HepG2 (cell line): ENCODE measurements around the gene CDH13. TPM values are rescaled to one million over a fixed set of nuclear protein-coding genes. Genes with fewer than 3 reads are reported as not detected.

Experiments
- ATAC-seq: fragments of 200-7000 bp; cut with Tn5 transposase; 3 replicates; pipeline ENCODE4 v1.9.1; 2020; ENCODE audit warnings: mild to moderate bottlenecking, moderate library complexity
- BruUV-seq: library from RNA; stranded (reverse); fragments of 400-500 nt; replicated peaks from 2 replicates; lab custom pipeline; 2021; lab: Mats Ljungman, UMichigan
- CTCF ChIA-PET: fragments of 300-600 bp; formaldehyde crosslinking; extraction: SDS; loops from one replicate; lab custom pipeline; 2021; ENCODE audit warnings: low total read pairs, inconsistent platforms, low intra/inter-chr PET ratio; lab: Yijun Ruan, JAX
- POLR2A ChIA-PET: fragments of 350-600 bp; sonication (Branson Sonifier 250); formaldehyde crosslinking; loops from one replicate; lab custom pipeline; 2020; ENCODE audit warnings: antibody characterized with exemption, inconsistent platforms; lab: Yijun Ruan, JAX
- DNase-seq: peaks from one replicate; pipeline ENCODE4 v3.0.0-alpha.2; 2015; ENCODE audit warnings: low spot score
- FAIRE-seq: peaks from 3 replicates; lab custom pipeline; 2011; peaks lifted over from hg19 to GRCh38; lab: Jason Lieb, UNC
- H2AFZ ChIP-seq: one replicate; pipeline ENCODE4 v1.6.1; 2011; ENCODE audit warnings: low read length, inconsistent platforms
- H3K27ac ChIP-seq: fragments of 300-600 bp; 3 replicates; pipeline ENCODE4 v1.8.0; 2011; ENCODE audit warnings: mixed run types, mild to moderate bottlenecking, mixed read lengths, low read length, inconsistent platforms; ENCODE audit not compliant: insufficient read depth; ENCODE audit errors: extremely low read length
- H3K27me3 ChIP-seq, 2 experiments: fragments of 200-600 bp in 1 of 2; 2 replicates in 1 of 2; 3 replicates in 1 of 2; pipeline versions ENCODE4 v1.6.0 to v1.8.0; 2011; ENCODE audit warnings: low read length in 2 of 2, mild to moderate bottlenecking in 2 of 2, moderate library complexity in 2 of 2, inconsistent platforms in 1 of 2; ENCODE audit not compliant: insufficient read depth in 2 of 2, control insufficient read depth in 1 of 2
- H3K36me3 ChIP-seq, 2 experiments: fragments of 200-600 bp in 1 of 2; replicated peaks in 1 of 2; 2 replicates in 1 of 2; 3 replicates in 1 of 2; pipeline versions ENCODE4 v1.5.1 to v1.8.0; 2011; ENCODE audit warnings: low read length in 2 of 2, inconsistent platforms in 1 of 2; ENCODE audit not compliant: insufficient read depth in 2 of 2, control insufficient read depth in 1 of 2
- H3K4me1 ChIP-seq: 2 replicates; pipeline ENCODE4 v1.5.1; 2012; ENCODE audit warnings: low read length, inconsistent platforms; ENCODE audit not compliant: insufficient read depth
- H3K4me2 ChIP-seq: 2 replicates; pipeline ENCODE4 v1.6.0; 2011; ENCODE audit warnings: low read depth, low read length, inconsistent platforms
- H3K4me3 ChIP-seq, 3 experiments: fragments of 200-600 bp in 1 of 3; sonication (generic), shearing (Covaris generic) in 1 of 3; replicated peaks in 1 of 3; 2 replicates each; pipeline ENCODE4 v1.5.1; 2011 to 2016; ENCODE audit warnings: low read length in 3 of 3, inconsistent platforms in 2 of 3, low read depth in 2 of 3, mild to moderate bottlenecking in 2 of 3, control low read depth in 1 of 3, mixed read lengths in 1 of 3; ENCODE audit not compliant: insufficient read depth in 1 of 3
- H3K79me2 ChIP-seq: one replicate; pipeline ENCODE4 v1.6.1; 2011; ENCODE audit warnings: low read length, inconsistent platforms; ENCODE audit not compliant: insufficient read depth
- H3K9ac ChIP-seq: 2 replicates; pipeline ENCODE4 v1.6.0; 2011; ENCODE audit warnings: mild to moderate bottlenecking, low read depth, low read length, inconsistent platforms; ENCODE audit not compliant: insufficient read depth
- H3K9me3 ChIP-seq: 2 replicates; pipeline ENCODE4 v1.5.1; 2012; ENCODE audit warnings: mild to moderate bottlenecking, low read length
- H4K20me1 ChIP-seq: 2 replicates; pipeline ENCODE4 v1.6.0; 2011; ENCODE audit warnings: inconsistent platforms, mild to moderate bottlenecking, low read length, moderate library complexity; ENCODE audit not compliant: insufficient read depth
- CCAR2 ChIP-seq: fragments of 200-400 bp; formaldehyde crosslinking; optimal IDR thresholded peaks from 2 replicates; pipeline ENCODE3; 2018; ENCODE audit warnings: low read depth, mild to moderate bottlenecking, low read length, moderate library complexity
- EZH2 ChIP-seq: conservative IDR thresholded peaks from 2 replicates; pipeline ENCODE4 v1.6.1; 2012; ENCODE audit warnings: mild to moderate bottlenecking, low read depth, low read length, moderate library complexity
- GTF2F1 ChIP-seq: fragments of 150-350 bp; IDR thresholded peaks from 2 replicates; pipeline ENCODE4 v1.6.1; 2014; ENCODE audit warnings: low read length
- NAIF1 ChIP-seq: sonication (generic); formaldehyde crosslinking; IDR thresholded peaks from 2 replicates; pipeline ENCODE4 v1.5.0; 2020; ENCODE audit warnings: mild to moderate bottlenecking, missing genetic modification reagents, borderline replicate concordance
- RAD21 ChIP-seq: fragments of 450-650 bp; formaldehyde crosslinking; IDR thresholded peaks from 2 replicates; pipeline ENCODE4 v1.5.0; 2020; ENCODE audit warnings: mild to moderate bottlenecking
- RORA ChIP-seq: sonication (generic); formaldehyde crosslinking; IDR thresholded peaks from 2 replicates; pipeline ENCODE4 v1.5.0; 2020; ENCODE audit warnings: mild to moderate bottlenecking, missing genetic modification reagents, moderate library complexity
- SMAD1 ChIP-seq: sonication (generic); formaldehyde crosslinking; IDR thresholded peaks from 2 replicates; pipeline ENCODE4 v1.4.0; 2020; ENCODE audit warnings: missing genetic modification reagents, low read depth, mild to moderate bottlenecking, borderline replicate concordance
- SRSF4 ChIP-seq: fragments of 200-400 bp; formaldehyde crosslinking; IDR thresholded peaks from one replicate; pipeline ENCODE4 v1.6.1; 2018; ENCODE audit warnings: mild to moderate bottlenecking, low read depth, low read length, moderate library complexity; ENCODE audit not compliant: poor library complexity, severe bottlenecking
- SUZ12 ChIP-seq: fragments of 150-350 bp; IDR thresholded peaks from 2 replicates; pipeline ENCODE4 v1.6.1; 2014; ENCODE audit warnings: low read depth, low read length
- TMF1 ChIP-seq: sonication (generic); formaldehyde crosslinking; IDR thresholded peaks from 2 replicates; pipeline ENCODE4 v1.8.1; 2022; ENCODE audit warnings: low read depth, missing genetic modification reagents
- ZNF256 ChIP-seq: sonication (generic); formaldehyde crosslinking; conservative IDR thresholded peaks from 2 replicates; pipeline ENCODE4 v1.4.0; 2020; ENCODE audit warnings: missing genetic modification reagents
- ZNF543 ChIP-seq: sonication (generic); formaldehyde crosslinking; IDR thresholded peaks from 2 replicates; pipeline ENCODE4 v1.4.0; 2020; ENCODE audit warnings: mild to moderate bottlenecking, missing genetic modification reagents
- ZNF547 ChIP-seq: sonication (generic); formaldehyde crosslinking; IDR thresholded peaks from 2 replicates; pipeline ENCODE4 v1.5.1; 2020; ENCODE audit warnings: mild to moderate bottlenecking, missing genetic modification reagents
- ZNF629 ChIP-seq: sonication (generic); formaldehyde crosslinking; conservative IDR thresholded peaks from 2 replicates; pipeline ENCODE4 v1.5.0; 2020; ENCODE audit warnings: missing genetic modification reagents
- ZNF777 ChIP-seq: sonication (generic); formaldehyde crosslinking; IDR thresholded peaks from 2 replicates; pipeline ENCODE4 v1.4.0; 2020; ENCODE audit warnings: missing genetic modification reagents
- ZNF781 ChIP-seq: sonication (generic); formaldehyde crosslinking; IDR thresholded peaks from 2 replicates; pipeline ENCODE4 v1.5.1; 2020; ENCODE audit warnings: borderline replicate concordance, mild to moderate bottlenecking, missing genetic modification reagents; ENCODE audit errors: not compliant biosample characterization
- WGBS: methylation state at CpG from one replicate; pipeline ENCODE4 v1.1.6; 2017; ENCODE audit warnings: low lambda C conversion rate; 5-methylcytosine and 5-hydroxymethylcytosine counted together
- in situ Hi-C: cut with HindIII; loops from 2 replicates; pipeline ENCODE4 v1.10.0; 2017; ENCODE audit warnings: low pct_unique_long_range_greater_than_20kb; ENCODE audit not compliant: extremely low pct_ligation_motif_present
- intact Hi-C: fragments of 100-400 bp; cut with micrococcal nuclease; formaldehyde crosslinking; loops from one replicate; pipeline ENCODE4 v1.10.0; 2022; ENCODE audit not compliant: unreplicated experiment
- polyA plus RNA-seq, 8 experiments: library from polyadenylated mRNA; depleted of rRNA in 3 of 8; stranded (reverse) in 7 of 8; unstranded in 1 of 8; fragments of >200 nt; fragmentation: Illumina TruSeq in 4 of 8; extraction: Trizol in 4 of 8; gene quantifications; 2 replicates each; pipeline versions ENCODE4 v1.2.1 to v1.2.3, GENCODE V29; 2011 to 2016; ENCODE audit warnings: low read depth in 4 of 8, missing spikeins in 1 of 8, mixed read lengths in 1 of 8; ENCODE audit not compliant: insufficient read depth in 1 of 8
- total RNA-seq, 5 experiments: library from RNA; depleted of rRNA; stranded (reverse); fragments of >200 nt; fragmentation: Illumina TruSeq; extraction: Trizol; gene quantifications; 2 replicates each; pipeline ENCODE4 v1.2.3, GENCODE V29; 2016; ENCODE audit warnings: low read depth in 1 of 5
- TF ChIP-seq, protein P1 (sequence below): sonication (generic); formaldehyde crosslinking; IDR thresholded peaks from 2 replicates; pipeline ENCODE4 v1.9.0; 2021; ENCODE audit warnings: missing genetic modification reagents, mild to moderate bottlenecking, borderline replicate concordance
- TF ChIP-seq, protein P2 (sequence below): sonication (generic); formaldehyde crosslinking; IDR thresholded peaks from 2 replicates; pipeline ENCODE4 v1.5.1; 2020; ENCODE audit warnings: missing genetic modification reagents, mild to moderate bottlenecking, borderline replicate concordance

Gene CDH13
- total and polyA plus RNA-seq, 2 of the 13 experiments (the other 11 are each of a cell fraction or from before 2014, with no cell fraction given): not detected

DNA sequence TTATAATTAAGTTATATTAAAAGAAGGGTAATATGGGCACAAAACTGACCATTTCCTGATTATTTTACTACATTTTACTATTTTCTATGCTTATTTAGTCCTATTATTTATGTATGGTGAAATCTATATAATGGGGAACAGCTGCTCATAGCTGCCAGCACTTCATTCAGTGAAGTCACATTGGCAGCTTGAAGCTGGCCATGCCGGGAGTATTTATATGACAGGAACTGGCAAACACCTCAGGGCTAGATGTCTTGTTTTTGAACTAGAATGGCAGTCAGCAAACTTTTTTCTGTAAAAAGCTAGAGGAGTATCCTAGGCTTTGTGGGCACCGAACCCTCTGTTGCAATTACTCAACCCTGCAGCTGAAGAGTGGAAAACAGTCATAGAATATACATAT lies 104.1 kb downstream of the CDH13 start:
- no peak for DNase-seq
- Histone ChIP-seq H4K20me1 (no peaks in the 10 kb centered on the region), H2AFZ (no peak overlapping the region), H3K4me3 (no peak overlapping the region), H3K27ac (no peak overlapping the region), H3K79me2 (no peaks in the 10 kb centered on the region), H3K36me3 (no peaks in the 10 kb centered on the region), H3K4me2 (no peak overlapping the region), H3K9me3 (no peaks in the 10 kb centered on the region), H3K27me3 (no peaks in the 10 kb centered on the region), H3K9ac (no peak overlapping the region), H3K4me1 (no peaks in the 10 kb centered on the region)
- no TSS peak for BruUV-seq
- no peak for ATAC-seq
- ChIA-PET CTCF (no interaction called here), POLR2A (no interaction called here)
- TF ChIP-seq ZNF629: no peak
- no peak for TF ChIP-seq CCAR2
- TF ChIP-seq SUZ12: no peak
- no peak for TF ChIP-seq ZNF777
- no peak for TF ChIP-seq RAD21
- TF ChIP-seq RORA (CRISPR knock-in tag): no peak
- TF ChIP-seq, protein P1, sequence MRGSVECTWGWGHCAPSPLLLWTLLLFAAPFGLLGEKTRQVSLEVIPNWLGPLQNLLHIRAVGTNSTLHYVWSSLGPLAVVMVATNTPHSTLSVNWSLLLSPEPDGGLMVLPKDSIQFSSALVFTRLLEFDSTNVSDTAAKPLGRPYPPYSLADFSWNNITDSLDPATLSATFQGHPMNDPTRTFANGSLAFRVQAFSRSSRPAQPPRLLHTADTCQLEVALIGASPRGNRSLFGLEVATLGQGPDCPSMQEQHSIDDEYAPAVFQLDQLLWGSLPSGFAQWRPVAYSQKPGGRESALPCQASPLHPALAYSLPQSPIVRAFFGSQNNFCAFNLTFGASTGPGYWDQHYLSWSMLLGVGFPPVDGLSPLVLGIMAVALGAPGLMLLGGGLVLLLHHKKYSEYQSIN (CRISPR knock-in tag): no peak
- no peak for TF ChIP-seq ZNF256 (CRISPR knock-in tag)
- TF ChIP-seq SMAD1 (CRISPR knock-in tag): no peak
- TF ChIP-seq TMF1 (CRISPR knock-in tag): no peak
- no peak for TF ChIP-seq GTF2F1
- TF ChIP-seq ZNF547: no peak
- TF ChIP-seq ZNF543 (CRISPR knock-in tag): no peak
- TF ChIP-seq ZNF781 (CRISPR knock-in tag): no peak
- no peak for TF ChIP-seq EZH2
- TF ChIP-seq, protein P2, sequence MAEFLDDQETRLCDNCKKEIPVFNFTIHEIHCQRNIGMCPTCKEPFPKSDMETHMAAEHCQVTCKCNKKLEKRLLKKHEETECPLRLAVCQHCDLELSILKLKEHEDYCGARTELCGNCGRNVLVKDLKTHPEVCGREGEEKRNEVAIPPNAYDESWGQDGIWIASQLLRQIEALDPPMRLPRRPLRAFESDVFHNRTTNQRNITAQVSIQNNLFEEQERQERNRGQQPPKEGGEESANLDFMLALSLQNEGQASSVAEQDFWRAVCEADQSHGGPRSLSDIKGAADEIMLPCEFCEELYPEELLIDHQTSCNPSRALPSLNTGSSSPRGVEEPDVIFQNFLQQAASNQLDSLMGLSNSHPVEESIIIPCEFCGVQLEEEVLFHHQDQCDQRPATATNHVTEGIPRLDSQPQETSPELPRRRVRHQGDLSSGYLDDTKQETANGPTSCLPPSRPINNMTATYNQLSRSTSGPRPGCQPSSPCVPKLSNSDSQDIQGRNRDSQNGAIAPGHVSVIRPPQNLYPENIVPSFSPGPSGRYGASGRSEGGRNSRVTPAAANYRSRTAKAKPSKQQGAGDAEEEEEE (CRISPR knock-in tag): no peak
- TF ChIP-seq SRSF4: no peak
- TF ChIP-seq NAIF1 (CRISPR knock-in tag): no peak
- intact Hi-C loops (no loop called here), in situ Hi-C loops (no loop called here)
- 56% methylated on average over 2 of the region's 2 CpGs for WGBS
- FAIRE-seq: no peak
